Epithelial cell of umbilical artery (primary cell): Measurements from ENCODE around the gene SLC7A8. TPM values are rescaled to one million over a fixed set of nuclear protein-coding genes. Genes with fewer than 3 reads are reported as not detected.

ENCODE experiments used
- total RNA-seq: library from RNA; depleted of rRNA; stranded (reverse); fragments of >200 nt; gene quantifications from 2 replicates; pipeline ENCODE4 v1.2.3, GENCODE V29; 2014

Gene SLC7A8
- 0.65 and 1.7 TPM in 2 replicates for total RNA-seq

DNA sequence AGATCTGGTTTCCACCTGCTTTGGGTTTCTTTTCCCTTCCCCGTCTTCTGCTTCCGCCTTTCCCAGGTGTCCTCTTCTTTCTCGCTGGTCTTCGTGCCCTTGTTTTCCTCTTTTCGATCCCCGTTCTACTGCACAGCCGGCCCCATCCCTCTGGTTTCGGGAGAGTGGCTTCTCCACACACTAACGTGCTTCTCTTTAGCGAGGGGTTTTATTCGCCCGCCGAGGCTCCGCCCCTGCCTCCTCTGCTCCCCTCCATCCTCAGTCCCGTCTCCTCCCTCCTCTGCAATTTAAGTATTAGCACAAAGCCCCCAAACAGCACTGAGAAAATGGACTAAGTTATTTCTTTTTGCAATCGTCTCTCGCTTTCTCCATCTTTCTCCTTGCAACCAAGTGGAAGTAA is at the start of gene SLC7A8:
SLC7A8 (minus strand) TSS at position 182 of the 400 bp plus-strand sequence. CDS start 746 bp downstream, outside the sequence.

DNA sequence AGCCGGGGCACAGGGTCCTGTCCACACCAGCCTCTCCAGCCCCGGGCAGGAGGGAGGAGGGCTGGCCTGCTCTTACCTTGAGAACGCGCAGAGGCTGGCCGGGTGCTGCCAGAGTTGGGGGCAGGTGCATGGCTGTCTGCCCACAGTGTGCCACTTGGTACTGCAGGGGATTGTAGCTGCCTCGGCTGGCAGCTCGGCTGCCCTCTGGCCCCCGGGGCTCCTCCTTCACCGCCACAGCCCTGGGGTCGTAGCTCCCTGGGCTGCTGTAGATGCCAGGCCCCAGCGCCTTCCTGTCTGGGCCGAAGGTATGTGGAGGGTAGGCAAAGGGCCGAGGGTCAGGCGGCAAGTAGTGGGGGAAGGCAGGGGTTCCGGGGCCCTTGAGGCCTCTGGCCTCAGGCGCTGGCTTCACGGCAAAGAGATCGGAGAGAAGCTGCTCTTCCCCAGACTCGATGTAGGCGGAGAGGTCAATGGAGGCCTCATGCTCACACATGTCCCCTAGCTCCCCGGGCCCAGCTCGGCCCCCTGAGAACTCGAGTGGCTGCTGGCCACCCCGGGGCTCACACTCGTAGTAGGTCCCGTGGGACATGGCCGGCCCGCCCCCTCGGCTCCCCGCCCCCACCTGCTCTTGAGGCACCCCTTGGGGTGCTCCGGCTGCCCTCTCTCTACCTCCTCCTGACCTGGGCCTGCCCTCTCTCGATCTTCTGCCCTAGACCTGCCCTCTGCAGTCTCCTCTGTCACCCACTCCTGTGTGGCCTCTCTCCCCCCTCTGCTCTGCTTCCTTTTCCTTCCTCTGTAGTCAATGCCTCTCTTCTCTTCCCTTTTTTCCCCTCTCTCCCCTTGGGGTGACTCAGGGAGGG is 64.7 kb downstream of the SLC7A8 start, which contains the start of gene CEBPE:
CEBPE (minus strand) TSS at position 750 of the 857 bp plus-strand sequence; CDS start at position 586, 164 bp downstream.

GRCh38 chr14:23104591-23105347 is 78.7 kb downstream of the SLC7A8 start, which contains the start of gene CIROP:
Gene CIROP, minus strand, starts transcription at chr14:23104989. Its CDS starts 69 bp downstream, at chr14:23104920.

GRCh38 chr14:23095196-23096108 is 88.0 kb downstream of the SLC7A8 start, which contains the start of gene C14orf119:
Gene C14orf119, plus strand, starts transcription at chr14:23095505. Its CDS starts 2,154 bp downstream, at chr14:23097659.

GRCh38 chr14:23094666-23095195 is 88.7 kb downstream of the SLC7A8 start, which contains the start of gene ACIN1:
Gene ACIN1, minus strand, starts transcription at chr14:23095136. Its CDS starts 24 bp downstream, at chr14:23095112.

Other genes with a start within 250 kb of the SLC7A8 start
- 56.8 and 67.9 TPM in 2 replicates for gene HAUS4, start 226.6 kb downstream of the SLC7A8 start, total RNA-seq
- 53.6 and 89.1 TPM in 2 replicates for gene AJUBA, start 201.1 kb downstream of the SLC7A8 start, total RNA-seq
- gene C14orf93, start 173.5 kb downstream of the SLC7A8 start, total RNA-seq = 4.5 and 5.6 TPM in 2 replicates
- 287 and 492 TPM in 2 replicates for gene PSMB5, start 148.8 kb downstream of the SLC7A8 start, total RNA-seq
- not detected in 2 replicates for gene PSMB11, start 141.4 kb downstream of the SLC7A8 start, total RNA-seq
- gene CDH24, start 126.1 kb downstream of the SLC7A8 start, total RNA-seq = 7.5 and 12.5 TPM in 2 replicates
- 57.5 and 65.7 TPM in 2 replicates for gene ACIN1, start 88.5 kb downstream of the SLC7A8 start, total RNA-seq
- 48.7 and 60.8 TPM in 2 replicates for gene C14orf119, start 88.2 kb downstream of the SLC7A8 start, total RNA-seq
- gene CIROP, start 78.7 kb downstream of the SLC7A8 start, total RNA-seq = not detected in 2 replicates
- gene CEBPE, start 64.4 kb downstream of the SLC7A8 start, total RNA-seq = not detected in 2 replicates
- gene RNF212B, start 54.3 kb upstream of the SLC7A8 start, total RNA-seq = not detected in 2 replicates
- gene HOMEZ, start 102.5 kb upstream of the SLC7A8 start, total RNA-seq = 2.9 and 4.3 TPM in 2 replicates
- 0.76 and 0.97 TPM in 2 replicates for gene PPP1R3E, start 119.2 kb upstream of the SLC7A8 start, total RNA-seq
- gene BCL2L2, start 123.2 kb upstream of the SLC7A8 start, total RNA-seq = 13.4 and 16.9 TPM in 2 replicates
- gene PABPN1, start 137.8 kb upstream of the SLC7A8 start, total RNA-seq = 89.3 and 89.7 TPM in 2 replicates
- gene SLC22A17, start 169.2 kb upstream of the SLC7A8 start, total RNA-seq = 1.6 and 2.6 TPM in 2 replicates
- not detected in 2 replicates for gene EFS, start 181.5 kb upstream of the SLC7A8 start, total RNA-seq
- not detected in 2 replicates for gene IL25, start 189.1 kb upstream of the SLC7A8 start, total RNA-seq
- not detected in 2 replicates for gene CMTM5, start 193.4 kb upstream of the SLC7A8 start, total RNA-seq
- gene MYH6, start 224.6 kb upstream of the SLC7A8 start, total RNA-seq = not detected in 2 replicates